Tibial artery (tissue), 4 donors: ENCODE data around the gene RNU6-1.

Experiments used
- DNase-seq, 2 donors: peaks; one replicate each; pipeline ENCODE4 v3.0.0-alpha.2; 2019
- H3K27ac ChIP-seq, 2 donors: fragments of 200-600 bp; sonication (generic) in 1 of 2; 1 replicate in 1 of 2; 2 replicates in 1 of 2; pipeline ENCODE4 v1.5.1; 2018 to 2019; ENCODE audit warnings: mild to moderate bottlenecking in 1 of 2
- H3K27me3 ChIP-seq, 2 donors: fragments of 200-600 bp; sonication (generic) in 1 of 2; one replicate each; pipeline versions ENCODE4 v1.5.1 to v1.6.0; 2016 to 2019
- H3K36me3 ChIP-seq, 3 donors: fragments of 200-600 bp; sonication (generic) in 2 of 3; one replicate each; pipeline ENCODE4 v1.5.1; 2016 to 2019; ENCODE audit warnings: mild to moderate bottlenecking in 2 of 3
- H3K4me1 ChIP-seq, 4 donors: fragments of 200-600 bp; sonication (generic) in 2 of 4; 1 replicate in 3 of 4; 2 replicates in 1 of 4; pipeline ENCODE4 v1.5.1; 2016 to 2019
- H3K4me3 ChIP-seq, 2 donors: fragments of 200-600 bp; sonication (generic) in 1 of 2; 1 replicate in 1 of 2; 2 replicates in 1 of 2; pipeline ENCODE4 v1.5.1; 2018 to 2019; ENCODE audit warnings: mild to moderate bottlenecking in 2 of 2
- H3K9me3 ChIP-seq, 3 donors: fragments of 200-600 bp; sonication (generic) in 1 of 3; one replicate each; pipeline ENCODE4 v1.5.1; 2016 to 2019
- intact Hi-C: fragments of 100-400 bp; cut with DNase I; formaldehyde crosslinking; loops from one replicate; pipeline ENCODE4 v1.15.0; 2023; ENCODE audit warnings: low total_unique reads
- TF ChIP-seq, protein P1 (sequence below), 2 experiments: fragments of 200-600 bp in 1 of 2; fragments of 450-650 bp in 1 of 2; IDR thresholded peaks; one replicate each; pipeline ENCODE4 v1.5.1; 2017 to 2019; ENCODE audit warnings: antibody characterized with exemption in 2 of 2, mild to moderate bottlenecking in 1 of 2, moderate library complexity in 1 of 2

RNU6-1 gene

DNA sequence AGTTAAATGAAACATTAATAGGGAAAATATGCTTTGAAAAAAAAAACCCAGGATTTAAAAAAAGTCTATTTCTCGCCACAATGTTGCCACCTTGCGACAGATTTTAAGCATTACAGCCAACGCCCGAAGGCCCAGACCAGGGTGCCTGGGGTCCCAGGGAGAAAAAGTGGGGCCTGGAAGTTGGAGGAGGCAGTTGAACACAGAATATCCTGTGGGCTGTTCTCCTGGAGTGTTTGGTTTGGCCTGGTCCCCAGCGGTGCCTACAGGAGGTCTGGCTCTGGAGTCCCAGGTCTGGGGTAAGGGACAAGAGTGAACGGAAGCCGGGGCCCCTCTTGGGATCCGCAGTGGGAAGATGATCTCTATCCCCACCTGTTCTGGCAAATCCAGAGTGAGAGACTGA, 3.4 kb downstream of the RNU6-1 start:
- Histone ChIP-seq H3K27me3 (peaks cover 0 to 45% of the 10 kb centered on the region in 2 donors), H3K9me3 (no peaks in the 10 kb centered on the region), H3K4me3 (peak overlapping the region; percentile 30 to 37), H3K36me3 (no peaks in the 10 kb centered on the region), H3K27ac (no peak overlapping the region), H3K4me1 (peaks cover 0 to 63% (median 49%) of the 10 kb centered on the region in 4 donors)
- TF ChIP-seq, protein P1, sequence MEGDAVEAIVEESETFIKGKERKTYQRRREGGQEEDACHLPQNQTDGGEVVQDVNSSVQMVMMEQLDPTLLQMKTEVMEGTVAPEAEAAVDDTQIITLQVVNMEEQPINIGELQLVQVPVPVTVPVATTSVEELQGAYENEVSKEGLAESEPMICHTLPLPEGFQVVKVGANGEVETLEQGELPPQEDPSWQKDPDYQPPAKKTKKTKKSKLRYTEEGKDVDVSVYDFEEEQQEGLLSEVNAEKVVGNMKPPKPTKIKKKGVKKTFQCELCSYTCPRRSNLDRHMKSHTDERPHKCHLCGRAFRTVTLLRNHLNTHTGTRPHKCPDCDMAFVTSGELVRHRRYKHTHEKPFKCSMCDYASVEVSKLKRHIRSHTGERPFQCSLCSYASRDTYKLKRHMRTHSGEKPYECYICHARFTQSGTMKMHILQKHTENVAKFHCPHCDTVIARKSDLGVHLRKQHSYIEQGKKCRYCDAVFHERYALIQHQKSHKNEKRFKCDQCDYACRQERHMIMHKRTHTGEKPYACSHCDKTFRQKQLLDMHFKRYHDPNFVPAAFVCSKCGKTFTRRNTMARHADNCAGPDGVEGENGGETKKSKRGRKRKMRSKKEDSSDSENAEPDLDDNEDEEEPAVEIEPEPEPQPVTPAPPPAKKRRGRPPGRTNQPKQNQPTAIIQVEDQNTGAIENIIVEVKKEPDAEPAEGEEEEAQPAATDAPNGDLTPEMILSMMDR (IDR thresholded peaks at IDR 0.05) = peak; percentile 60 to 79
- DNase-seq = peak; percentile 53 to 69
- intact Hi-C loops = loop anchor here (2.0 to 10.0 kb wide), 3 partner anchors 292 to 380 kb away; partner anchors contain the start of genes C15orf61 and MAP2K5

GRCh38 chr15:67836134-67836455, 3.8 kb downstream of the RNU6-1 start:
- no peaks in the 10 kb centered on the region for H3K9me3 ChIP-seq
- intact Hi-C loops = loop anchor here (2.0 to 10.0 kb wide), 3 partner anchors 291 to 379 kb away; partner anchors contain the start of genes C15orf61 and MAP2K5
- DNase-seq = no peak
- no peak overlapping the region for H3K27ac ChIP-seq
- peak overlapping the region; percentile 30 to 37 for H3K4me3 ChIP-seq
- H3K4me1 ChIP-seq = peaks cover 0 to 59% (median 47%) of the 10 kb centered on the region in 4 donors
- H3K27me3 ChIP-seq = peaks cover 0 to 49% of the 10 kb centered on the region in 2 donors
- no peaks in the 10 kb centered on the region for H3K36me3 ChIP-seq
- TF ChIP-seq, protein P1 (IDR thresholded peaks at IDR 0.05) = no peak

DNA sequence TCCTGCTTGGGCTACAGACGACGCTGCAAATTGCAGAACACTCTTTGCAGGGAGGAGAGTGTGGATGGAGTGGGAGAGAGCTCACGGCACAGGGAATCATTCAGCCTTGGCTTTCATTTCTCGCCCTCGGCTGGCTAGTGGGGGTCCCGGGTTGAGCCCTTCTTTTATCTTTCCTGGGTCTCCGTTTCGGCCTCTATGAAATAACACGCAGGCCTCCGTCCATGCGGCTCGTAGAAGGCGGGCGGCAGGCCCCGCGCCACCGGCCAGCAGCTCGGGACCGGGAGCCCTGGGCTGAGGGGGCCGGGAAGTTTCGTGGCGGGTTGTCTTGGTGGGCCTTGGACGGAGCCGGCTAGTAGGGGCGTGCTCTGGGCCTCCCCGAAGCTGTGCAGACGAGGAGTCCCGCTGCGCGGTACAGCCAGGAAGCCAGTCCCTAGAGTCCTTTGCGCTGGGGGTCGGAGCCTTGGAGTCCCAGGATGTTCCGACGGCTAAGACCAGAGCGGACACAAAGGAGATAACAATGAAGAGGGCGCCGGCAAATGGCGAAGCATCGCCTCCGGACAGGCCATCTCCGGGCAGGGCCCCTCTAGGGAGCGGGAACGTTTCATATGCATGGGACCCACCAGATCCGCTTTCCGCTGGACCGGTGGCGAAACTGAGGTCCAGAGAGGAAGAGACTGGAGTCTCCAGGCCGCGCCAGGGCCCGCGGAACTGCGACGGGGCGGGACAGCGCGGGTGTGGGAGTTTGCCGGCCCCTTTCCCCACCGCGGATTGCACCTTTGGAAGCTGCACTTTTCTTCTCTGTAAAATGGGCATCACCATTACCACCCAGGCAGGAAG, 4.3 kb downstream of the RNU6-1 start:
- no peaks in the 10 kb centered on the region for H3K36me3 ChIP-seq
- intact Hi-C loops = loop anchor here (2.0 to 10.0 kb wide), 3 partner anchors 291 to 379 kb away; partner anchors contain the start of genes C15orf61 and MAP2K5
- peaks cover 0 to 58% (median 46%) of the 10 kb centered on the region in 4 donors for H3K4me1 ChIP-seq
- H3K27ac ChIP-seq = no peak overlapping the region
- H3K9me3 ChIP-seq = no peaks in the 10 kb centered on the region
- H3K27me3 ChIP-seq = peaks cover 0 to 55% of the 10 kb centered on the region in 2 donors
- peak in 1 of 2 donors; percentile 67 for DNase-seq
- TF ChIP-seq, protein P1 (IDR thresholded peaks at IDR 0.05) = no peak
- H3K4me3 ChIP-seq = peak overlapping the region; percentile 30 to 37

DNA sequence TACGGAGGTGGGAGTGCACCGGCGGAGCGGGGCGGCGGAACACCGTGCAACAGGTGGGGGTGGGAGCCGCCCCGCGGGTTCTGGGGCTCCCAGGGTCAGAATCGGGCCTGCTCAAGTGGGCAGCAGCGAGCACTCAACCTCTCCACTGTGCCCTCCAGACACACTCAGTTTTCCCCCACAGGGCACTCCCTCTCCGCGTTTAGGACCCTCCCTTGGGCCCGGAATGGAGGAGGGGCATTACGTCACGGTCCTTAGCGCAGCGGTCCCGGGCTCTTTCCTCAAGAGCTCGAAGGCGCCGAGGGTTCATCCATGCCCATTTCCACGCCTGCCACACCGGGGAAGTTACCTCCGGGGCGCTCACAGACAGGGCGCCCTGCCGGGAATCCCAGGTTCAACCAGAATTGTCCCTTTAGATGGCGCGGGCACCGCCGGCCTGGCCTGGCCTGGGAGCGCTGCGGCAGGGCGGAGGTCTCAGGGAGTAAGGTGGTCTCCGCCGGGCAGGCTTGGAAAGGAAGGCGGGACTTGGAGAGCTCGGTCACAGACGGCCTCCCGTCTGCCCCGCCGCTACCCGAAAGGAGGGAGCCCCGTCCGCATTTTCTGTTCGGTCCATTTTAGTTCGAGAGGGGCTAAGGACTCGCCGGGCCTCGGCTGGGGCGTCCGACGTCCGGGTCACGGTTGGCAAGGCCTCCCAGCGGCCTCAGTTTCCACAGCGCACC, 5.1 kb downstream of the RNU6-1 start:
- H3K27ac ChIP-seq = no peak overlapping the region
- H3K27me3 ChIP-seq = peaks cover 0 to 62% of the 10 kb centered on the region in 2 donors
- peak overlapping the region; percentile 30 to 37 for H3K4me3 ChIP-seq
- peak in 1 of 2 donors; percentile 62 for DNase-seq
- H3K9me3 ChIP-seq = no peaks in the 10 kb centered on the region
- TF ChIP-seq, protein P1 (IDR thresholded peaks at IDR 0.05) = no peak
- intact Hi-C loops = loop anchor here (5.0 to 10.0 kb wide), 2 partner anchors 290 to 312 kb away; partner anchors contain the start of genes C15orf61 and MAP2K5
- no peaks in the 10 kb centered on the region for H3K36me3 ChIP-seq
- peaks cover 0 to 59% (median 47%) of the 10 kb centered on the region in 4 donors for H3K4me1 ChIP-seq

GRCh38 chr15:67833710-67834511, 5.9 kb downstream of the RNU6-1 start:
- intact Hi-C loops = loop anchor here (10.0 kb wide), 1 partner anchor 289 kb away; the partner anchor contains the start of gene MAP2K5
- TF ChIP-seq, protein P1 (IDR thresholded peaks at IDR 0.05) = peak in 1 of 2 experiments; percentile 25
- DNase-seq = peak in 1 of 2 donors; percentile 71
- Histone ChIP-seq H3K9me3 (no peaks in the 10 kb centered on the region), H3K36me3 (no peaks in the 10 kb centered on the region), H3K4me1 (peaks cover 0 to 61% (median 50%) of the 10 kb centered on the region in 4 donors), H3K27ac (no peak overlapping the region), H3K27me3 (peaks cover 2 to 71% of the 10 kb centered on the region in 2 donors), H3K4me3 (peak overlapping the region in 1 of 2 donors; percentile 37)
